GM13976 (cell line): ENCODE data around the gene DCLK1.
"Not testable (repeated sequence)": the region's sequence is repeated elsewhere in the genome, so short reads cannot be mapped to it uniquely, and the experiment has no call there.

ENCODE experiments used
- DNase-seq: peaks from one replicate; pipeline ENCODE4 v3.0.0; 2012; ENCODE audit warnings: low spot score
- in situ Hi-C: fragments of 300-500 bp; cut with MboI; formaldehyde crosslinking; loops from one replicate; pipeline ENCODE4 v1.12.0; 2022; ENCODE audit warnings: low sequenced_read_pairs, mixed read lengths, inconsistent platforms; ENCODE audit not compliant: unreplicated experiment
- TF ChIP-seq, protein P1 (sequence below): IDR thresholded peaks from 2 replicates; pipeline ENCODE4 v1.5.1; 2012; ENCODE audit warnings: borderline replicate concordance, mild to moderate bottlenecking; ENCODE audit not compliant: insufficient read depth; ENCODE audit errors: extremely low read depth, missing control alignments, control extremely low read depth

The DCLK1 gene

GRCh38 chr13:36072152-36072935 lies 58.8 kb downstream of the DCLK1 start:
- in situ Hi-C loops: no loop called here
- DNase-seq: no peak
- TF ChIP-seq, protein P1, sequence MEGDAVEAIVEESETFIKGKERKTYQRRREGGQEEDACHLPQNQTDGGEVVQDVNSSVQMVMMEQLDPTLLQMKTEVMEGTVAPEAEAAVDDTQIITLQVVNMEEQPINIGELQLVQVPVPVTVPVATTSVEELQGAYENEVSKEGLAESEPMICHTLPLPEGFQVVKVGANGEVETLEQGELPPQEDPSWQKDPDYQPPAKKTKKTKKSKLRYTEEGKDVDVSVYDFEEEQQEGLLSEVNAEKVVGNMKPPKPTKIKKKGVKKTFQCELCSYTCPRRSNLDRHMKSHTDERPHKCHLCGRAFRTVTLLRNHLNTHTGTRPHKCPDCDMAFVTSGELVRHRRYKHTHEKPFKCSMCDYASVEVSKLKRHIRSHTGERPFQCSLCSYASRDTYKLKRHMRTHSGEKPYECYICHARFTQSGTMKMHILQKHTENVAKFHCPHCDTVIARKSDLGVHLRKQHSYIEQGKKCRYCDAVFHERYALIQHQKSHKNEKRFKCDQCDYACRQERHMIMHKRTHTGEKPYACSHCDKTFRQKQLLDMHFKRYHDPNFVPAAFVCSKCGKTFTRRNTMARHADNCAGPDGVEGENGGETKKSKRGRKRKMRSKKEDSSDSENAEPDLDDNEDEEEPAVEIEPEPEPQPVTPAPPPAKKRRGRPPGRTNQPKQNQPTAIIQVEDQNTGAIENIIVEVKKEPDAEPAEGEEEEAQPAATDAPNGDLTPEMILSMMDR: no peak

- in situ Hi-C loops, DNase-seq: not testable (repeated sequence)
Measured at GRCh38 chr13:36070504-36071192, 60.5 kb downstream of the DCLK1 start.

DNA sequence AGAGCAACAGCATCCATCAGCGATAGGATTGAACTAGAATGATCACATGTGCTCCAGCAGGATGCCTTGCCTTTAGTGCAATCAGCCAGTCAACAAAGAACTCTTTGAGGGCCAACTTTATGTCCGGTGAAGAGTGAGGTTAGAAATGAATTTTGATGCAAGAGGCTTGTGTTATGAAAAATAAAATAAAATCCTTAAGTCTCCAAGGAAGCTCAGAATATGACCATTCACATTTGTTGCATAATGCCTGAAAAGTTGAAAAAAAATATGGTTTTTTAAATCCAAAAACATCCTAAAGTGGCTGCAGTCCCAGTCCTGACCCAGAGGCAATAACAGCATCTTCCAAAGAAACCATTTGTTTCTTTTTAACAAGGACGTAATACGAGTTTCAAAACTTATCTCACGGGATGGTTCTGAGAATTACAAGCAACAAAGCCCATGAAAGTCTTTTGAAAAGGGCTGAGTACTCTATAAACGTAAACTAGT lies 61.3 kb downstream of the DCLK1 start:
- in situ Hi-C loops: no loop called here
- DNase-seq: no peak

GRCh38 chr13:36068991-36069390 lies 62.2 kb downstream of the DCLK1 start:
- in situ Hi-C loops: no loop called here
- no peak for DNase-seq
- TF ChIP-seq, protein P1: no peak

More for the DNA sequence above, 61.3 kb downstream of the DCLK1 start:
- TF ChIP-seq, protein P1: no peak

GRCh38 chr13:36068566-36068965 lies 62.6 kb downstream of the DCLK1 start:
- TF ChIP-seq, protein P1: no peak
- in situ Hi-C loops: no loop called here
- no peak for DNase-seq

GRCh38 chr13:36067746-36068381 lies 63.3 kb downstream of the DCLK1 start:
- DNase-seq: no peak
- in situ Hi-C loops: no loop called here

More at GRCh38 chr13:36067746-36068381, 63.3 kb downstream of the DCLK1 start:
- TF ChIP-seq, protein P1: no peak
